HepG2 (cell line): ENCODE measurements around the gene JCAD. TPM values are rescaled to one million over a fixed set of nuclear protein-coding genes. Genes with fewer than 3 reads are reported as not detected.

Source experiments
- ATAC-seq: fragments of 200-7000 bp; cut with Tn5 transposase; 3 replicates; pipeline ENCODE4 v1.9.1; 2020; ENCODE audit warnings: mild to moderate bottlenecking, moderate library complexity
- BruUV-seq: library from RNA; stranded (reverse); fragments of 400-500 nt; replicated peaks from 2 replicates; lab custom pipeline; 2021; lab: Mats Ljungman, UMichigan
- CTCF ChIA-PET: fragments of 300-600 bp; formaldehyde crosslinking; extraction: SDS; loops from one replicate; lab custom pipeline; 2021; ENCODE audit warnings: low total read pairs, inconsistent platforms, low intra/inter-chr PET ratio; lab: Yijun Ruan, JAX
- POLR2A ChIA-PET: fragments of 350-600 bp; sonication (Branson Sonifier 250); formaldehyde crosslinking; loops from one replicate; lab custom pipeline; 2020; ENCODE audit warnings: antibody characterized with exemption, inconsistent platforms; lab: Yijun Ruan, JAX
- DNase-seq: peaks from one replicate; pipeline ENCODE4 v3.0.0-alpha.2; 2015; ENCODE audit warnings: low spot score
- FAIRE-seq: peaks from 3 replicates; lab custom pipeline; 2011; peaks lifted over from hg19 to GRCh38; lab: Jason Lieb, UNC
- H2AFZ ChIP-seq: one replicate; pipeline ENCODE4 v1.6.1; 2011; ENCODE audit warnings: low read length, inconsistent platforms
- H3K27ac ChIP-seq: fragments of 300-600 bp; 3 replicates; pipeline ENCODE4 v1.8.0; 2011; ENCODE audit warnings: mixed run types, mild to moderate bottlenecking, mixed read lengths, low read length, inconsistent platforms; ENCODE audit not compliant: insufficient read depth; ENCODE audit errors: extremely low read length
- H3K27me3 ChIP-seq, 2 experiments: fragments of 200-600 bp in 1 of 2; 2 replicates in 1 of 2; 3 replicates in 1 of 2; pipeline versions ENCODE4 v1.6.0 to v1.8.0; 2011; ENCODE audit warnings: low read length in 2 of 2, mild to moderate bottlenecking in 2 of 2, moderate library complexity in 2 of 2, inconsistent platforms in 1 of 2; ENCODE audit not compliant: insufficient read depth in 2 of 2, control insufficient read depth in 1 of 2
- H3K36me3 ChIP-seq, 2 experiments: fragments of 200-600 bp in 1 of 2; replicated peaks in 1 of 2; 2 replicates in 1 of 2; 3 replicates in 1 of 2; pipeline versions ENCODE4 v1.5.1 to v1.8.0; 2011; ENCODE audit warnings: low read length in 2 of 2, inconsistent platforms in 1 of 2; ENCODE audit not compliant: insufficient read depth in 2 of 2, control insufficient read depth in 1 of 2
- H3K4me1 ChIP-seq: 2 replicates; pipeline ENCODE4 v1.5.1; 2012; ENCODE audit warnings: low read length, inconsistent platforms; ENCODE audit not compliant: insufficient read depth
- H3K4me2 ChIP-seq: 2 replicates; pipeline ENCODE4 v1.6.0; 2011; ENCODE audit warnings: low read depth, low read length, inconsistent platforms
- H3K4me3 ChIP-seq, 3 experiments: fragments of 200-600 bp in 1 of 3; sonication (generic), shearing (Covaris generic) in 1 of 3; replicated peaks in 1 of 3; 2 replicates each; pipeline ENCODE4 v1.5.1; 2011 to 2016; ENCODE audit warnings: low read length in 3 of 3, inconsistent platforms in 2 of 3, low read depth in 2 of 3, mild to moderate bottlenecking in 2 of 3, control low read depth in 1 of 3, mixed read lengths in 1 of 3; ENCODE audit not compliant: insufficient read depth in 1 of 3
- H3K79me2 ChIP-seq: one replicate; pipeline ENCODE4 v1.6.1; 2011; ENCODE audit warnings: low read length, inconsistent platforms; ENCODE audit not compliant: insufficient read depth
- H3K9ac ChIP-seq: 2 replicates; pipeline ENCODE4 v1.6.0; 2011; ENCODE audit warnings: mild to moderate bottlenecking, low read depth, low read length, inconsistent platforms; ENCODE audit not compliant: insufficient read depth
- H3K9me3 ChIP-seq: 2 replicates; pipeline ENCODE4 v1.5.1; 2012; ENCODE audit warnings: mild to moderate bottlenecking, low read length
- H4K20me1 ChIP-seq: 2 replicates; pipeline ENCODE4 v1.6.0; 2011; ENCODE audit warnings: inconsistent platforms, mild to moderate bottlenecking, low read length, moderate library complexity; ENCODE audit not compliant: insufficient read depth
- CBX2 ChIP-seq, 2 experiments: fragments of 200-600 bp in 1 of 2; sonication (generic); formaldehyde crosslinking in 1 of 2; IDR thresholded peaks; 2 replicates each; pipeline versions ENCODE4 v1.7.0 to v1.8.1; 2018 to 2022; ENCODE audit warnings: low read depth in 2 of 2, low read length in 1 of 2, mild to moderate bottlenecking in 1 of 2, missing genetic modification reagents in 1 of 2
- HES4 ChIP-seq: sonication (generic); formaldehyde crosslinking; IDR thresholded peaks from 2 replicates; pipeline ENCODE4 v1.9.0; 2021; ENCODE audit warnings: mild to moderate bottlenecking, missing genetic modification reagents, borderline replicate concordance
- MTA1 ChIP-seq: sonication (generic); formaldehyde crosslinking; IDR thresholded peaks from 2 replicates; pipeline ENCODE4 v1.4.0; 2020; ENCODE audit warnings: missing genetic modification reagents, mild to moderate bottlenecking, borderline replicate concordance
- SOX13 ChIP-seq, 3 experiments: fragments of 450-650 bp in 1 of 3; sonication (generic) in 1 of 3; formaldehyde crosslinking in 1 of 3; IDR thresholded peaks in 2 of 3; conservative IDR thresholded peaks in 1 of 3; 2 replicates each; pipeline versions ENCODE4 v1.5.0 to v1.6.1; 2016 to 2020; ENCODE audit warnings: antibody characterized with exemption in 1 of 3, mild to moderate bottlenecking in 1 of 3, missing compliant biosample characterization in 1 of 3, missing genetic modification reagents in 1 of 3, moderate library complexity in 1 of 3
- SSRP1 ChIP-seq: IDR thresholded peaks from 2 replicates; pipeline ENCODE4 v1.6.1; 2016; ENCODE audit warnings: control low read depth
- TP53 ChIP-seq: sonication (generic); formaldehyde crosslinking; conservative IDR thresholded peaks from 2 replicates; pipeline ENCODE4 v1.4.0; 2020; ENCODE audit warnings: missing genetic modification reagents
- ZNF382 ChIP-seq: sonication (generic); formaldehyde crosslinking; IDR thresholded peaks from 2 replicates; pipeline ENCODE4 v1.5.0; 2020; ENCODE audit warnings: missing genetic modification reagents, mild to moderate bottlenecking, borderline replicate concordance
- ZNF430 ChIP-seq: sonication (generic); formaldehyde crosslinking; IDR thresholded peaks from 2 replicates; pipeline ENCODE4 v1.9.0; 2021; ENCODE audit warnings: mild to moderate bottlenecking, missing genetic modification reagents
- ZNF773 ChIP-seq: sonication (generic); formaldehyde crosslinking; IDR thresholded peaks from 2 replicates; pipeline ENCODE4 v1.4.0; 2020; ENCODE audit warnings: missing genetic modification reagents, borderline replicate concordance
- WGBS: methylation state at CpG from one replicate; pipeline ENCODE4 v1.1.6; 2017; ENCODE audit warnings: low lambda C conversion rate; 5-methylcytosine and 5-hydroxymethylcytosine counted together
- in situ Hi-C: cut with HindIII; loops from 2 replicates; pipeline ENCODE4 v1.10.0; 2017; ENCODE audit warnings: low pct_unique_long_range_greater_than_20kb; ENCODE audit not compliant: extremely low pct_ligation_motif_present
- intact Hi-C: fragments of 100-400 bp; cut with micrococcal nuclease; formaldehyde crosslinking; loops from one replicate; pipeline ENCODE4 v1.10.0; 2022; ENCODE audit not compliant: unreplicated experiment
- polyA plus RNA-seq, 8 experiments: library from polyadenylated mRNA; depleted of rRNA in 3 of 8; stranded (reverse) in 7 of 8; unstranded in 1 of 8; fragments of >200 nt; fragmentation: Illumina TruSeq in 4 of 8; extraction: Trizol in 4 of 8; gene quantifications; 2 replicates each; pipeline versions ENCODE4 v1.2.1 to v1.2.3, GENCODE V29; 2011 to 2016; ENCODE audit warnings: low read depth in 4 of 8, missing spikeins in 1 of 8, mixed read lengths in 1 of 8; ENCODE audit not compliant: insufficient read depth in 1 of 8
- total RNA-seq, 5 experiments: library from RNA; depleted of rRNA; stranded (reverse); fragments of >200 nt; fragmentation: Illumina TruSeq; extraction: Trizol; gene quantifications; 2 replicates each; pipeline ENCODE4 v1.2.3, GENCODE V29; 2016; ENCODE audit warnings: low read depth in 1 of 5
- TF ChIP-seq, protein P1 (sequence below): sonication (generic); formaldehyde crosslinking; IDR thresholded peaks from 2 replicates; pipeline ENCODE4 v1.4.0; 2020; ENCODE audit warnings: mild to moderate bottlenecking, missing genetic modification reagents
- TF ChIP-seq, protein P2 (sequence below): sonication (generic); formaldehyde crosslinking; IDR thresholded peaks from 2 replicates; pipeline ENCODE4 v1.5.0; 2020; ENCODE audit warnings: missing genetic modification reagents, mild to moderate bottlenecking, borderline replicate concordance
- TF ChIP-seq, protein P3 (sequence below): sonication (generic); formaldehyde crosslinking; IDR thresholded peaks from 2 replicates; pipeline ENCODE4 v1.8.0; 2022; ENCODE audit warnings: missing genetic modification reagents, mild to moderate bottlenecking, moderate library complexity, borderline replicate concordance

JCAD gene
- total and polyA plus RNA-seq, 2 of the 13 experiments (the other 11 are each of a cell fraction or from before 2014, with no cell fraction given), result 0.04 to 0.08 TPM

DNA sequence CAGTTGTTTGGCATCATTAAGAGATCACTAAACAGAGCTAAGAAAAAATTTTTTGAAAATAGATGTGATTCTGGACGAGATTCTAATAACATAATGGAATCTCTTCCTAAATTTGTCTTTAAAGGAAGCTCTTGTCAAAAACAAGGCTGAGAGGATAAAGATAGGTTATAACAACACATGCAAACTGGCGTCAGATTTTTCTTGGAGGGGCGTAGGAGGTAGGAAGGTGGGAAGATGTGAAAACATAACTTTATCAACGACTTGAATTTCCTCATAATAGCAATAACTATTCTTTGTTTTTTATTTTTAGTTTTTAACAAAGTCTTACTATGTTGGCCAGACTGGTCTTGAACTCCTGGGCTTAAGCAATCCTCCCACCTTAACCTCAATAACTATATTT, 31.8 kb upstream of the JCAD start:
- Histone ChIP-seq H3K9me3 (no peaks in the 10 kb centered on the region), H3K27ac (no peak overlapping the region), H3K4me3 (no peak overlapping the region), H3K4me1 (peaks cover 30% of the 10 kb centered on the region), H2AFZ (no peak overlapping the region), H3K36me3 (no peaks in the 10 kb centered on the region), H3K4me2 (no peak overlapping the region), H4K20me1 (no peaks in the 10 kb centered on the region), H3K9ac (no peak overlapping the region), H3K27me3 (no peaks in the 10 kb centered on the region), H3K79me2 (no peaks in the 10 kb centered on the region)
- DNase-seq, result no peak
- intact Hi-C loops, result no loop called here
- no peak for FAIRE-seq
- no peak for ATAC-seq
- ChIA-PET POLR2A (no interaction called here), CTCF (no interaction called here)
- WGBS, result 35% methylated on average over 4 of the region's 4 CpGs
- BruUV-seq, result no TSS peak
- in situ Hi-C loops, result no loop called here
- TF ChIP-seq, protein P1, sequence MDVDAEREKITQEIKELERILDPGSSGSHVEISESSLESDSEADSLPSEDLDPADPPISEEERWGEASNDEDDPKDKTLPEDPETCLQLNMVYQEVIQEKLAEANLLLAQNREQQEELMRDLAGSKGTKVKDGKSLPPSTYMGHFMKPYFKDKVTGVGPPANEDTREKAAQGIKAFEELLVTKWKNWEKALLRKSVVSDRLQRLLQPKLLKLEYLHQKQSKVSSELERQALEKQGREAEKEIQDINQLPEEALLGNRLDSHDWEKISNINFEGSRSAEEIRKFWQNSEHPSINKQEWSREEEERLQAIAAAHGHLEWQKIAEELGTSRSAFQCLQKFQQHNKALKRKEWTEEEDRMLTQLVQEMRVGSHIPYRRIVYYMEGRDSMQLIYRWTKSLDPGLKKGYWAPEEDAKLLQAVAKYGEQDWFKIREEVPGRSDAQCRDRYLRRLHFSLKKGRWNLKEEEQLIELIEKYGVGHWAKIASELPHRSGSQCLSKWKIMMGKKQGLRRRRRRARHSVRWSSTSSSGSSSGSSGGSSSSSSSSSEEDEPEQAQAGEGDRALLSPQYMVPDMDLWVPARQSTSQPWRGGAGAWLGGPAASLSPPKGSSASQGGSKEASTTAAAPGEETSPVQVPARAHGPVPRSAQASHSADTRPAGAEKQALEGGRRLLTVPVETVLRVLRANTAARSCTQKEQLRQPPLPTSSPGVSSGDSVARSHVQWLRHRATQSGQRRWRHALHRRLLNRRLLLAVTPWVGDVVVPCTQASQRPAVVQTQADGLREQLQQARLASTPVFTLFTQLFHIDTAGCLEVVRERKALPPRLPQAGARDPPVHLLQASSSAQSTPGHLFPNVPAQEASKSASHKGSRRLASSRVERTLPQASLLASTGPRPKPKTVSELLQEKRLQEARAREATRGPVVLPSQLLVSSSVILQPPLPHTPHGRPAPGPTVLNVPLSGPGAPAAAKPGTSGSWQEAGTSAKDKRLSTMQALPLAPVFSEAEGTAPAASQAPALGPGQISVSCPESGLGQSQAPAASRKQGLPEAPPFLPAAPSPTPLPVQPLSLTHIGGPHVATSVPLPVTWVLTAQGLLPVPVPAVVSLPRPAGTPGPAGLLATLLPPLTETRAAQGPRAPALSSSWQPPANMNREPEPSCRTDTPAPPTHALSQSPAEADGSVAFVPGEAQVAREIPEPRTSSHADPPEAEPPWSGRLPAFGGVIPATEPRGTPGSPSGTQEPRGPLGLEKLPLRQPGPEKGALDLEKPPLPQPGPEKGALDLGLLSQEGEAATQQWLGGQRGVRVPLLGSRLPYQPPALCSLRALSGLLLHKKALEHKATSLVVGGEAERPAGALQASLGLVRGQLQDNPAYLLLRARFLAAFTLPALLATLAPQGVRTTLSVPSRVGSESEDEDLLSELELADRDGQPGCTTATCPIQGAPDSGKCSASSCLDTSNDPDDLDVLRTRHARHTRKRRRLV (CRISPR knock-in tag), result no peak
- TF ChIP-seq CBX2 (IDR thresholded peaks at IDR 0.05; ENCODE audit: low read depth, low read length), result no peak
- no peak for TF ChIP-seq CBX2 (CRISPR knock-in tag; IDR thresholded peaks at IDR 0.05; ENCODE audit: low read depth)
- no peak for TF ChIP-seq TP53 (CRISPR knock-in tag)
- no peak for TF ChIP-seq HES4
- TF ChIP-seq, protein P2, sequence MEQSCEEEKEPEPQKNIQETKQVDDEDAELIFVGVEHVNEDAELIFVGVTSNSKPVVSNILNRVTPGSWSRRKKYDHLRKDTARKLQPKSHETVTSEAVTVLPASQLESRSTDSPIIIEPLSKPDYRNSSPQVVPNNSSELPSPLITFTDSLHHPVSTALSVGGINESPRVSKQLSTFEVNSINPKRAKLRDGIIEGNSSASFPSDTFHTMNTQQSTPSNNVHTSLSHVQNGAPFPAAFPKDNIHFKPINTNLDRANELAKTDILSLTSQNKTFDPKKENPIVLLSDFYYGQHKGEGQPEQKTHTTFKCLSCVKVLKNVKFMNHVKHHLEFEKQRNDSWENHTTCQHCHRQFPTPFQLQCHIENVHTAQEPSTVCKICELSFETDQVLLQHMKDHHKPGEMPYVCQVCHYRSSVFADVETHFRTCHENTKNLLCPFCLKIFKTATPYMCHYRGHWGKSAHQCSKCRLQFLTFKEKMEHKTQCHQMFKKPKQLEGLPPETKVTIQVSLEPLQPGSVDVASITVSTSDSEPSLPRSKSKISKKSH (CRISPR knock-in tag), result no peak
- no peak for TF ChIP-seq ZNF430
- TF ChIP-seq SSRP1 (CRISPR knock-in tag), result no peak
- no peak for TF ChIP-seq ZNF382 (CRISPR knock-in tag)
- no peak for TF ChIP-seq SOX13 (IDR thresholded peaks at IDR 0.05)
- no peak for TF ChIP-seq SOX13 (CRISPR knock-in tag; conservative IDR thresholded peaks at IDR 0.05 in 1 of 2, IDR thresholded peaks at IDR 0.05 in 1 of 2)
- TF ChIP-seq, protein P3, sequence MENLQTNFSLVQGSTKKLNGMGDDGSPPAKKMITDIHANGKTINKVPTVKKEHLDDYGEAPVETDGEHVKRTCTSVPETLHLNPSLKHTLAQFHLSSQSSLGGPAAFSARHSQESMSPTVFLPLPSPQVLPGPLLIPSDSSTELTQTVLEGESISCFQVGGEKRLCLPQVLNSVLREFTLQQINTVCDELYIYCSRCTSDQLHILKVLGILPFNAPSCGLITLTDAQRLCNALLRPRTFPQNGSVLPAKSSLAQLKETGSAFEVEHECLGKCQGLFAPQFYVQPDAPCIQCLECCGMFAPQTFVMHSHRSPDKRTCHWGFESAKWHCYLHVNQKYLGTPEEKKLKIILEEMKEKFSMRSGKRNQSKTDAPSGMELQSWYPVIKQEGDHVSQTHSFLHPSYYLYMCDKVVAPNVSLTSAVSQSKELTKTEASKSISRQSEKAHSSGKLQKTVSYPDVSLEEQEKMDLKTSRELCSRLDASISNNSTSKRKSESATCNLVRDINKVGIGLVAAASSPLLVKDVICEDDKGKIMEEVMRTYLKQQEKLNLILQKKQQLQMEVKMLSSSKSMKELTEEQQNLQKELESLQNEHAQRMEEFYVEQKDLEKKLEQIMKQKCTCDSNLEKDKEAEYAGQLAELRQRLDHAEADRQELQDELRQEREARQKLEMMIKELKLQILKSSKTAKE (CRISPR knock-in tag), result no peak
- TF ChIP-seq MTA1 (CRISPR knock-in tag), result no peak
- TF ChIP-seq ZNF773 (CRISPR knock-in tag), result no peak
